ENCODE data around the gene NADK2.

The NADK2 gene

GRCh38 chr5:36152324-36153297 is 89.1 kb downstream of the NADK2 start:
- Histone ChIP-seq H3K27ac (replicated peaks) (peak overlapping the region; percentile 87), H3K4me3 (replicated peaks; ENCODE audit: insufficient read depth, low read length) (peak overlapping the region; percentile 89), H3K27me3 (ENCODE audit: insufficient read depth, poor library complexity, severe bottlenecking) (no peaks in the 10 kb centered on the region)
- peak in 1 of 2 experiments; percentile 15 for DNase-seq (ENCODE audit: low read depth in 1 of 2, low spot score in 1 of 2)
- no peak for TF ChIP-seq POLR2AphosphoS5 (IDR thresholded peaks at IDR 0.05; ENCODE audit: low read depth)
- TF ChIP-seq, protein P1, sequence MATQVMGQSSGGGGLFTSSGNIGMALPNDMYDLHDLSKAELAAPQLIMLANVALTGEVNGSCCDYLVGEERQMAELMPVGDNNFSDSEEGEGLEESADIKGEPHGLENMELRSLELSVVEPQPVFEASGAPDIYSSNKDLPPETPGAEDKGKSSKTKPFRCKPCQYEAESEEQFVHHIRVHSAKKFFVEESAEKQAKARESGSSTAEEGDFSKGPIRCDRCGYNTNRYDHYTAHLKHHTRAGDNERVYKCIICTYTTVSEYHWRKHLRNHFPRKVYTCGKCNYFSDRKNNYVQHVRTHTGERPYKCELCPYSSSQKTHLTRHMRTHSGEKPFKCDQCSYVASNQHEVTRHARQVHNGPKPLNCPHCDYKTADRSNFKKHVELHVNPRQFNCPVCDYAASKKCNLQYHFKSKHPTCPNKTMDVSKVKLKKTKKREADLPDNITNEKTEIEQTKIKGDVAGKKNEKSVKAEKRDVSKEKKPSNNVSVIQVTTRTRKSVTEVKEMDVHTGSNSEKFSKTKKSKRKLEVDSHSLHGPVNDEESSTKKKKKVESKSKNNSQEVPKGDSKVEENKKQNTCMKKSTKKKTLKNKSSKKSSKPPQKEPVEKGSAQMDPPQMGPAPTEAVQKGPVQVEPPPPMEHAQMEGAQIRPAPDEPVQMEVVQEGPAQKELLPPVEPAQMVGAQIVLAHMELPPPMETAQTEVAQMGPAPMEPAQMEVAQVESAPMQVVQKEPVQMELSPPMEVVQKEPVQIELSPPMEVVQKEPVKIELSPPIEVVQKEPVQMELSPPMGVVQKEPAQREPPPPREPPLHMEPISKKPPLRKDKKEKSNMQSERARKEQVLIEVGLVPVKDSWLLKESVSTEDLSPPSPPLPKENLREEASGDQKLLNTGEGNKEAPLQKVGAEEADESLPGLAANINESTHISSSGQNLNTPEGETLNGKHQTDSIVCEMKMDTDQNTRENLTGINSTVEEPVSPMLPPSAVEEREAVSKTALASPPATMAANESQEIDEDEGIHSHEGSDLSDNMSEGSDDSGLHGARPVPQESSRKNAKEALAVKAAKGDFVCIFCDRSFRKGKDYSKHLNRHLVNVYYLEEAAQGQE (IDR thresholded peaks at IDR 0.05; ENCODE audit: insufficient replicate concordance, low read depth) = no peak
- TF ChIP-seq, protein P2, sequence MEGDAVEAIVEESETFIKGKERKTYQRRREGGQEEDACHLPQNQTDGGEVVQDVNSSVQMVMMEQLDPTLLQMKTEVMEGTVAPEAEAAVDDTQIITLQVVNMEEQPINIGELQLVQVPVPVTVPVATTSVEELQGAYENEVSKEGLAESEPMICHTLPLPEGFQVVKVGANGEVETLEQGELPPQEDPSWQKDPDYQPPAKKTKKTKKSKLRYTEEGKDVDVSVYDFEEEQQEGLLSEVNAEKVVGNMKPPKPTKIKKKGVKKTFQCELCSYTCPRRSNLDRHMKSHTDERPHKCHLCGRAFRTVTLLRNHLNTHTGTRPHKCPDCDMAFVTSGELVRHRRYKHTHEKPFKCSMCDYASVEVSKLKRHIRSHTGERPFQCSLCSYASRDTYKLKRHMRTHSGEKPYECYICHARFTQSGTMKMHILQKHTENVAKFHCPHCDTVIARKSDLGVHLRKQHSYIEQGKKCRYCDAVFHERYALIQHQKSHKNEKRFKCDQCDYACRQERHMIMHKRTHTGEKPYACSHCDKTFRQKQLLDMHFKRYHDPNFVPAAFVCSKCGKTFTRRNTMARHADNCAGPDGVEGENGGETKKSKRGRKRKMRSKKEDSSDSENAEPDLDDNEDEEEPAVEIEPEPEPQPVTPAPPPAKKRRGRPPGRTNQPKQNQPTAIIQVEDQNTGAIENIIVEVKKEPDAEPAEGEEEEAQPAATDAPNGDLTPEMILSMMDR (IDR thresholded peaks at IDR 0.05; ENCODE audit: insufficient read depth, low read length) = no peak
- no peak for TF ChIP-seq GABPA (IDR thresholded peaks at IDR 0.05; ENCODE audit: low read depth)
- no peak for TF ChIP-seq SPI1 (IDR thresholded peaks at IDR 0.05; ENCODE audit: borderline replicate concordance, low read depth)

DNA sequence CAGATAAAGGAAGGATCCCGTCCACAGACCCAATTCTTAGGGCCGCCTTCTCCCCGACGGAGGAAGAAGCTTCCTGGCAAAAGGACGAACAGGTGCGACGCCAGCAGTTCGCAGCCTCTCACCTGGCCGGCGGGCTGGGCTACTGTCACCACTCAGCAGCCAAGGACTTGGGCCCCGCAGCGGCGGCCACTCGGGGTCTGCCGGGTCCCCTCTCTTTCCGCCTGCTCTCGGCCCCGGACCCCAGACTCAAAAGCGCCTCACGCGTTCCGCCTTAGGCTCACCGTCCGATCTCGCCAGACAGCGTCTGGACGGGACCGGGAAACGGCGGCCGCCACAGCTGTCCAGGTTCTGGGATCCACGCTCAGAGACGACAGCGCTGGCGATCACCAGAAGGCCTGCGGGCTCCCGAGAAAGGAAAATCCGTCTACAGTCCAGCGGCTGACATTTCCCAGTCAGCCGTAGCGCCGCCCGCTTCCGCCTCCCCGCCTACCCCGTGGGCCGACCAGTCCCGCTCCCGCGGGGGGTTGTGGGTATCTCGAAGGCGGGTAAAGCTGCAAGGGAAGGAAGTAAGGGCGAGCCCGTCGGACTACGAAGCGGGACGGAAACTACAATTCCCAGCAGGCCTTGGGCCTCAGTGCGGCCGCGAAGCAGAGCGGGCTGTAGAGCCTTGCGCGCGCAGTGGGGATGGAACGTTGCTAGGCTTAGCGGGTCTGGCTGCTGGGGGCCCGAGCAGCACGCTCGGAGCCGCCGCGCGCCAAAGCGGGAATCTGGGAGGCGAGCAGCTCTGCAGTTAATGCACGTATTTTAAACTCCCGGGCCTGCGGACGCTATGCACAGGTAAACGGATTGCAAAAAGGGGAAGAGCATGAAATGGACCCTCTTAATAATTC is 90.0 kb downstream of the NADK2 start, which contains the start of the genes LMBRD2 and SKP2:
Gene LMBRD2 (minus strand): TSS at position 454 of the 890 bp plus-strand sequence. CDS start 8,538 bp downstream, outside the sequence.
Gene SKP2 (plus strand): TSS at position 678 of the 890 bp plus-strand sequence. CDS start 152 bp downstream, at position 830.
- H3K4me3 ChIP-seq (replicated peaks; ENCODE audit: insufficient read depth, low read length) = peak within 1 kb of the TSS; percentile 89
- peak within 1 kb of the TSS; percentile 87 for H3K27ac ChIP-seq (replicated peaks)
- peak; percentile 67; the same call in 1 of the 2 replicates for TF ChIP-seq SPI1 (IDR thresholded peaks at IDR 0.05; ENCODE audit: borderline replicate concordance, low read depth)
- TF ChIP-seq, protein P1 (IDR thresholded peaks at IDR 0.05; ENCODE audit: insufficient replicate concordance, low read depth) = no peak
- TF ChIP-seq POLR2AphosphoS5 (IDR thresholded peaks at IDR 0.05; ENCODE audit: low read depth) = peak; percentile 74; the same call in 1 of the 2 replicates
- peak; percentile 43; the same call in 1 of the 2 replicates for TF ChIP-seq GABPA (IDR thresholded peaks at IDR 0.05; ENCODE audit: low read depth)
- H3K27me3 ChIP-seq (ENCODE audit: insufficient read depth, poor library complexity, severe bottlenecking) = no peaks in the 10 kb centered on the region
- DNase-seq (ENCODE audit: low read depth in 1 of 2, low spot score in 1 of 2) = peak; percentile 90 to 99

DNA sequence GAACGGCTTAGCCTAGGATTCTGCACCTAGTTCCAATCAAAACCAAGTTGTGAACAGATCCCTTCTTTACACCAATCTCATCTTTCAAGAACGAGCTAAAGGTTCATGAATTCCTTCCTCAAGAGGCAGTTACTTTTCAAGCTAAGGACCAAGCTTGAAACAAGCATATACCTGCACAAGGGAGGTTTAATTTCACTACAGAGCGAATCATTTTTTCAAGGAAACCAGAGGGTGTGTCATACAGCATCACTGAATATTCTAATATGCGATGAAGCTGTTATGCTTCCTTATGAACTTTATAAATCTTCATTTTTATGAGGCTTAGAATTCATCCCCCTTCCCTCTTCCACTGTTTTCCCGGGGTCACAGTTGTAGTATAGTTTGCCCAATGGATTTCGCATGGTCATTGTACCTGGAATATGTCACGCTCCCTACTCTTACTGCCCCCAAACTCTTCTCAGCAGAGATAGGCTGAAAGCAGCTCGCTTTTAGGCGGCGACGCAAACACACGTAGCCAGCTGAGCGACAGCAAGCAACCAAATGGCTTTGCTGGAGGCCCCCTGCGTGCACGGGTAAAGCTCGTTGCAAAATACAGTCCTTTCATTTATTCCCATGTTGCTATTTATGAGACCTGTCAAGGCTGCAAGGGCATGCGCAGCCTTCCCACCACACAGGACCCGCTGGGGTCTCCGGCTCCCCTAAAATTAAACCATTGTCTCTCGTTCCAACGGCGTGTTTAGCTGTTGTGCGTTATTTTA is 90.9 kb downstream of the NADK2 start:
- TF ChIP-seq SPI1 (IDR thresholded peaks at IDR 0.05; ENCODE audit: borderline replicate concordance, low read depth) (no peak), POLR2AphosphoS5 (IDR thresholded peaks at IDR 0.05; ENCODE audit: low read depth) (peak; percentile 73; the same call in 1 of the 2 replicates)
- TF ChIP-seq, protein P1 (IDR thresholded peaks at IDR 0.05; ENCODE audit: insufficient replicate concordance, low read depth) = no peak
- DNase-seq (ENCODE audit: low read depth in 1 of 2, low spot score in 1 of 2) = peak in 1 of 2 experiments; percentile 78
- H3K27ac ChIP-seq (replicated peaks) = peak overlapping the region; percentile 87

More for the DNA sequence above, 90.9 kb downstream of the NADK2 start:
- H3K4me3 ChIP-seq (replicated peaks; ENCODE audit: insufficient read depth, low read length) = peak overlapping the region; percentile 89
- no peaks in the 10 kb centered on the region for H3K27me3 ChIP-seq (ENCODE audit: insufficient read depth, poor library complexity, severe bottlenecking)

Measured in HL-60 (cell line).